Stromal cell of bone marrow (primary cell): ENCODE data around the gene AOPEP.

Source experiments
- DNase-seq: peaks from one replicate; pipeline ENCODE4 v3.0.0-alpha.2; 2012; ENCODE audit warnings: low read depth

The AOPEP gene

GRCh38 chr9:95083086-95083768 is 356.7 kb downstream of the AOPEP start:
- DNase-seq = no peak

GRCh38 chr9:95084254-95084934 is 357.9 kb downstream of the AOPEP start:
- no peak for DNase-seq

- no peak for DNase-seq
Observed at GRCh38 chr9:95085036-95085770, 358.7 kb downstream of the AOPEP start.

- DNase-seq = no peak
Observed at GRCh38 chr9:95085861-95086563, 359.5 kb downstream of the AOPEP start.

GRCh38 chr9:95086564-95086955 is 360.1 kb downstream of the AOPEP start:
- DNase-seq = no peak

- no peak for DNase-seq
Observed at GRCh38 chr9:95087659-95088242, 361.3 kb downstream of the AOPEP start.

- DNase-seq = no peak
Observed at GRCh38 chr9:95088421-95089161, 362.1 kb downstream of the AOPEP start.

GRCh38 chr9:95089257-95090022 is 362.9 kb downstream of the AOPEP start:
- no peak for DNase-seq

- DNase-seq = no peak
Observed at GRCh38 chr9:95090023-95090791, 363.7 kb downstream of the AOPEP start.

- DNase-seq = no peak
Observed at GRCh38 chr9:95090871-95091577, 364.5 kb downstream of the AOPEP start.

- peak; percentile 32 for DNase-seq
Observed at GRCh38 chr9:95091601-95092261, 365.2 kb downstream of the AOPEP start.

GRCh38 chr9:95092262-95093072 is 366.0 kb downstream of the AOPEP start:
- DNase-seq = peak; percentile 92

GRCh38 chr9:95093586-95093985 is 367.1 kb downstream of the AOPEP start:
- no peak for DNase-seq

GRCh38 chr9:95094002-95094401 is 367.5 kb downstream of the AOPEP start:
- no peak for DNase-seq

- DNase-seq = no peak
Observed at GRCh38 chr9:95095641-95096355, 369.3 kb downstream of the AOPEP start.

GRCh38 chr9:95096381-95096780 is 369.9 kb downstream of the AOPEP start:
- no peak for DNase-seq

- no peak for DNase-seq
Observed at GRCh38 chr9:95096807-95097206, 370.3 kb downstream of the AOPEP start.
